ENCODE results near the gene PA2G4.
"Not testable (repeated sequence)": the region's sequence is repeated elsewhere in the genome, so short reads cannot be mapped to it uniquely, and the experiment has no call there.

The PA2G4 gene

GRCh38 chr12:56099787-56100186 is 4.6 kb upstream of the PA2G4 start:
- DNase-seq (ENCODE audit: low spot score) (no peak), FAIRE-seq (no peak)

DNA sequence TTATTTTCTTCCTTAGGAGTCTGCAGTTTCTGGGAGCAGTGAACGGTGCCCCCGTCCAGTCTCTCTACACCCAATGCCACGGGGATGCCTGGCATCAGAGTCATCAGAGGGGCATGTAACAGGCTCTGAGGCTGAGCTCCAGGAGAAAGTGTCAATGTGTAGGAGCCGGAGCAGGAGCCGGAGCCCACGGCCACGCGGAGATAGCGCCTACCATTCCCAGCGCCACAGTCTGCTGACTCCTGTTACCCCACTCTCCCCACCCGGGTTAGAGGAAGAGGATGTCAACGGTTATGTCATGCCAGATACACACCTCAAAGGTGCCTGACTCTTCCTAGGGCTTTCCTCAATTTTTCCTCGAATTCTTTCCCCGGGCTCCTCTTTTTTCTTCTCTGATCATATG is 3.3 kb upstream of the PA2G4 start:
- no peak for FAIRE-seq
- DNase-seq (ENCODE audit: low spot score) = no peak

DNA sequence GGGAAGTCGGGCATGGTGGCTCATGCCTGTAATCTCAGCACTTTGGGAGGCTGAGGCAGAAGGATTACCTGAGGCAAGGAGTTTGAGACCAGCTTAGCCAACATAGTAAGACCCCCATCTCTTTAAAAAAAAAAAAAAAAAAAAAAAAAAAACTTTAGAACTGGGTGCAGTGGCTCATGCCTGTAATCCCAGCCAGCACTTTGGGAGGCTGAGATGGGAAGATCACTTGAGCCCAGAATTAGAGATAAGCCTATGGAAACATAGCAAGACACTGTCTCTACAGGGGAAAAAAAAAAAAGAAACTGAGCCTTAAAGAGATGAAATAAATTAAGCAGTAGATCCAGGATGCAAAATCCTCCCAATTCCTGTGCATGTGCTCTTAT is 1.7 kb upstream of the PA2G4 start:
- FAIRE-seq (no peak), DNase-seq (ENCODE audit: low spot score) (no peak)

DNA sequence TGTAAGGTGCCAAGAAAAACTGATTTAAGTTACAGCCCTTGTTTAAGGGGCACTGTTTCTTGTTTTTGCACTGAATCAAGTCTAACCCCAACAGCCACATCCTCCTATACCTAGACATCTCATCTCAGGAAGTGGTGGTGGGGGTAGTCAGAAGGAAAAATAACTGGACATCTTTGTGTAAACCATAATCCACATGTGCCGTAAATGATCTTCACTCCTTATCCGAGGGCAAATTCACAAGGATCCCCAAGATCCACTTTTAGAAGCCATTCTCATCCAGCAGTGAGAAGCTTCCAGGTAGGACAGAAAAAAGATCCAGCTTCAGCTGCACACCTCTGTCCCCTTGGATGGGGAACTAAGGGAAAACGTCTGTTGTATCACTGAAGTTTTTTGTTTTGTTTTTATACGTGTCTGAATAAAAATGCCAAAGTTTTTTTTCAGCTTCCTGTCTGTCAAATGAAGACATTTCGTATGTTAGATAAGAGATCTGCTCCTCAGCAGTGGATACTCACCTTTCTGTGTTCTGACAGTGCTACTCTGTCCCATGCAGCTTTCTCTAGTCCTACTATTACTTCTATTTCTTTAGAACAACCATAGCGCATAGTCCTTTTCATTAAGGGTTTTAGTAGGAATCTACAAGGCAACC is 1.2 kb upstream of the PA2G4 start:
- FAIRE-seq = no peak
- no peak for DNase-seq (ENCODE audit: low spot score)

DNA sequence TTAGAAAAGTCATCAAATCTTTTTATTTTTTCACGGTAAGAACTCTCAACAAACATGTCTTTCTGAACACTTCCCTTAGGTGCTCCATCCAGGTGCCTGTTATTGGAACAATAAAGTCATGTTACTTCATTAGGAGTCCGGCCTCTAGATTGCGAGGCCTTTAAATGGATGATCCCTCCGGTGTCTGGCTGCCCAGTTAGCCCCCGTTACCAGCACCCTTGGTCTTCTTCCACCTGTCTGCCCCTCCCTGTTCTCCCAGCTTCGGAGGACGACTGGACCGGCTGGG is 593 bp upstream of the PA2G4 start:
- DNase-seq (ENCODE audit: low spot score) = no peak
- no peak for FAIRE-seq

DNA sequence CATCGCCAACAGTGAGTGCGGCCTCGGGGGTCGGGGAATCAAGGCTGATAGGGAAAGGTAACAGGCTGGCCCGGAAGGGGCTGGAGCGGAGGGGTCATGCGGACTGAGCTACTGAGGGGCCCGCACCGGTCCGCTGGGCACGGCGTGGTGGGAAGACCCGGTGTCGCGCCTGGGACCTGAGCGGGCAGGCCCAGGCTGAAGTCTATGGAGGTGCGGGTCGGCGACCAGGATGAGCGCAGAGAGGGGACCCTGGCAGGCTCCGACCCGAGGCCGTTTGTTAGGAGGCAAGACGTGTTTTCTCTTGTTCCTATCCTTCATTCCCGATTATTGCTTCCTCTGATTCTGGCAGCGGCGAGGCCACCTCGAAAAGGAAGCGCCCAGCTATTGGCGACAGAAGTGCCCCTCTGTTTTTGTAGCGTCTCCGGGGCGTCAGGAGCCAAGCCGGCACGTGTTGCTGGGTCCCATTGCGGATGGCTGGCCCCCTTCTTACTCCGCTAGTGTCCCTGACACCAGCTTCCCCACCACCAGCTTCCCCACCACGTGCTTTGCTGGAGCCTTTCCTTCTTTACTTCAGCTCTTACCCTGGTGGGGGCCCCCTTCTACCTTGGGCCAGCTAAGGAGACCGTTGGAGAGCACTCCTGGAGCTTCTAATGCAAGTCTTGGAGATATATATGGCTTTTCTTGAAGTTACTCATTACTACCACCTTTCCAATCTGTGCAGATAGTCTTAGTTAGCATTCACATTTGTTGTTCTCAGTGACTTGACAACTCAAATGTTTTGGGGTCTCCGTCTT is 653 bp downstream of the PA2G4 start:
- DNase-seq (ENCODE audit: low spot score) (no peak), FAIRE-seq (no peak)

- DNase-seq (ENCODE audit: low spot score) (no peak), FAIRE-seq (no peak)
Measured at GRCh38 chr12:56105609-56105902, 1.2 kb downstream of the PA2G4 start.

DNA sequence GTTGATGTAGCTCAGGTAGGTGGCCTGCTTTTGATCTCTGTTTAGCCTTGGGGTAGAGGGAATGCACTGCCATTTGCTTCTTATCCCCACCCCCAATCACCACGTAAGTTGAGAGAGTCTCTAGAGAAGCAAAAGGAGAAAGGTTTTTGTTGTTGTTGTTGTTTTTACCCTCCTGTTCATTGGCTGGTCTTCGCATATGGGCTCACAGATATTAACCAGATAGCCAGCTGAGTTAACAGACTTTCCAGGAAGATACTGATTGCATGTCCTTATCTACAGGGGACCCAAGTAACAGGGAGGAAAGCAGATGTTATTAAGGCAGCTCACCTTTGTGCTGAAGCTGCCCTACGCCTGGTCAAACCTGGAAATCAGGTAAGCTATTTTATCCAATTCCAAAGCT is 2.9 kb downstream of the PA2G4 start:
- no peak for DNase-seq (ENCODE audit: low spot score)
- FAIRE-seq = no peak

DNA sequence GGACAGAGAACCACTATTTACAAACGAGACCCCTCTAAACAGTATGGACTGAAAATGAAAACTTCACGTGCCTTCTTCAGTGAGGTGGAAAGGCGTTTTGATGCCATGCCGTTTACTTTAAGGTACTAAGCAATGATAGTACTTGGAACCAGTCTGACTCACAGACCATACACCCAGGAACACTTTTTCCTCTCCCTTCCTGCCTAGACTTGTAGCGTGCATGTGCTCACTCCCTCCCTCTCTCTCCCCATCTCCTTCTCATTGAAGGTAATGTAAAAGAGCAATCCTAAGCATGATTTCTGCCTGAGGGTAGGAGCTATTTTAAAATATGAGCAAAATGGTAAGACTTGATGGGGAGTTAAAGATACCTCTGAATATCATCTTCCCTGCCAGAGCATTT is 6.2 kb downstream of the PA2G4 start:
- FAIRE-seq (no peak), DNase-seq (ENCODE audit: low spot score) (no peak)

DNA sequence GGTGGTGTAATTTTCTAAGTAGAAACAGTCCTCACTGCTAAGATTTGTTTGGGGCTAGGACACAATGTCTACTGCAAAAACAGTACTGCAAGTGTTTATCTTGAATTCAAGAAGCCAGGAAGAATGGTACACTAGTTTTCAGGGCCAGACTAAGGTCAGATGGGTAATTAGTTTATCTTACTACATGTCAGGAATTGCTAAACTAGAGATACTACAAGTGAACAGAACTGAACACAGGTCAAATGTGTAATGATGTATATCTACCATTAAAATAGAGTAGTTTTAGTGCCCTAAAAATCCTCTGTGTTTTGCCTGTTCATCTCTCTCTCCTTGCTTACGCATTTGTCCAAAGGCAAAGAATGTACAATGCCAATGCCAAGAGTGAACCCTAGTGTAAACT is 9.7 kb downstream of the PA2G4 start:
- FAIRE-seq (no peak), DNase-seq (ENCODE audit: low spot score) (no peak)

DNA sequence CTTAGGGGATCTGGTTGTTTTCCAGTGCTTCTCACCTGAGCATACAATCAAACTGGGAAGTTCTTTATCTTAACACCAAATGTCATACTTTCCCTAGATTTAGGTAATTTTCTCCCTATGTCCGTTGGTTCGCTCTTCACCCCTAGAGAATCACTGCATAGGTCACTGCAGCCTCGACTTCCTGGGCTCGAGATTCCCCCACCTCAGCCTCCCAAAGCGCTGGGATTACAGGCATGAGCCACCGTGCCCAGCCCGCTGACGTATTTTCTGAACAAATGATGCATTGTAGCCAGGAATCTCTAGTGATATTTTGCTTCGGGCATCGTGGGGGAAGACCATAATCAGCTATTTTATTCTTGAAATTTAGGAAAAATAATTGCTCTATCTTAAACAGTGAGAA is 11.0 kb downstream of the PA2G4 start:
- DNase-seq (ENCODE audit: low spot score) = no peak
- FAIRE-seq = no peak

GRCh38 chr12:56116267-56117081 is 12.1 kb downstream of the PA2G4 start, which contains the start of gene RPL41:
Gene RPL41, plus strand, starts transcription at chr12:56116633.
- DNase-seq (ENCODE audit: low spot score) (peak; percentile 81), FAIRE-seq (no peak)

DNA sequence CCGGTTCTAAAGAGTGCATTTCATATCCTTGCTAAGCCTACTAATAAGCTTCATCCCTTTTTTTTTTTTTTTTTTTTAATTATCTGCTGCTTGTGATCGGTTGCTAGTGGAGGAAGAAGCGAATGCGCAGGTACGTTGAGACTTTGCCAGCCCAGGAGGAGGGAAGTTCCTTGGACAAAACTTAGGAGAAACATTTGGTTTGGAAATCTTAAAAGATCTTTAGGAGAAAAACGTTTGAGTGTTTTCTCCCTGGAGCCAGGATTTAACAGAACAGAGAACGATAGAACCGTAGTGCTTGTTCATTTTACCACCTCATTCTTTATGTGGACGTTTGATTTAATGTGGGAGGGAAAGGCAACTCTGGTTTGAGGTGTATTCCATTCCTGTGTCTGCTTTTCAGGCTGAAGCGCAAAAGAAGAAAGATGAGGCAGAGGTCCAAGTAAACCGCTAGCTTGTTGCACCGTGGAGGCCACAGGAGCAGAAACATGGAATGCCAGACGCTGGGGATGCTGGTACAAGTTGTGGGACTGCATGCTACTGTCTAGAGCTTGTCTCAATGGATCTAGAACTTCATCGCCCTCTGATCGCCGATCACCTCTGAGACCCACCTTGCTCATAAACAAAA is 12.8 kb downstream of the PA2G4 start:
- DNase-seq (ENCODE audit: low spot score); FAIRE-seq: not testable (repeated sequence)

GRCh38 chr12:56117778-56118687 is 13.7 kb downstream of the PA2G4 start, which contains the start of gene ZC3H10:
Gene ZC3H10, plus strand, starts transcription at chr12:56118266. Its CDS starts 2,297 bp downstream, at chr12:56120563.
- DNase-seq (ENCODE audit: low spot score) = peak; percentile 94
- FAIRE-seq = peak; percentile 89

DNA sequence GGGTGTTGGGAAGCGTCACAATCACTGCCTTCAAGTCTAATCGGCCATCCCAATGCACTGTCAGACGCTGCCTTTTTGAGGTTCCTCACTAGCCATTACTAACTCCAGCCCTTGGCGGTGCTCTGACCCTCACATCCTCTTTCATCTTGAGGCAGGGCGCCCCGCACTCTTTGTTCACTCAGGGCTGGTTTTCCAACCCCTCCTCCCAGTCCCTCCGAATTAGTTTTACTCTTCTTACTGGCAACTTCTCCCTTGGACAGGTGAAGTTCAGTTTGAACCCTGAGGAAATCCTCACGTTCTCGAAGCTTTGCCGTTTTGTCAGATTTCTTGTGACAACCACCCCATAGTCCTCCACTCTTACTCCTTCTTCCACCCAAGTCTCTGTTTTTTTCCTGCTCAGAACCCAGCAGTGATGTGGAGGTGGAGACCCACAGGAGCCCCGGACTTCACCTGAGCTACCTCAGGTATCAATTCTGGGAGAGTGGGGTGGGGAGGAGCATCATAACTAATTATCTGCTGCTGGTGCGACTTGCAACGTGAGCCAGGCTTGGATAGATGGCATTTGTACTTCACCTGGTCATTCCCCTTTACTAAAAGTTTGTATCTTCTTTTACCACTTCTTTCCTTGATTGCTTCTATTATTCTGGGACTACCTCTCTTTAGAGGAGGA is 14.5 kb downstream of the PA2G4 start:
- DNase-seq (ENCODE audit: low spot score) (no peak), FAIRE-seq (no peak)

DNA sequence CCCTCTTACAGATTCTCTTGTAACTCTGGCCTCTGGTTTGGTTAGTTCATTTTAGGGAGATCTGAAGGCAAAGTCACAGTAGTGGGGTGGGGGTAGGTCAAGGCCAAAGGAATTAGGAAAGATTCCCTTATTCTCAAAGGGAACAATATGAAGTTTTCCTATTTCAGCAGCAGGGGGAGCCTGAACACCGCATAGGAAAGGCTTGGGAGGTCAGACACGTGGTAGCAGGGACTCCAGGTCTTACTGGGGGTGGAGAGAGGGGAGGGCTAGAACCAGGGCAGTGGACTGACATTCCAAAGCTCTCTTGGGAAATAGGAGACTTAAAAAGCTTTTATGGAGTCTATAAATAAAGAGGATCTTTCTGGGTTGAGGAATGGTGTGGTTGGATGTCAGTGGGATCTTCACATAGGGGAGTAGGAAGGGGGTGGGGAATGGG is 15.0 kb downstream of the PA2G4 start:
- DNase-seq (ENCODE audit: low spot score) (peak; percentile 78), FAIRE-seq (no peak)

GRCh38 chr12:56120158-56120846 is 15.9 kb downstream of the PA2G4 start:
- FAIRE-seq (no peak), DNase-seq (ENCODE audit: low spot score) (peak; percentile 56)

DNA sequence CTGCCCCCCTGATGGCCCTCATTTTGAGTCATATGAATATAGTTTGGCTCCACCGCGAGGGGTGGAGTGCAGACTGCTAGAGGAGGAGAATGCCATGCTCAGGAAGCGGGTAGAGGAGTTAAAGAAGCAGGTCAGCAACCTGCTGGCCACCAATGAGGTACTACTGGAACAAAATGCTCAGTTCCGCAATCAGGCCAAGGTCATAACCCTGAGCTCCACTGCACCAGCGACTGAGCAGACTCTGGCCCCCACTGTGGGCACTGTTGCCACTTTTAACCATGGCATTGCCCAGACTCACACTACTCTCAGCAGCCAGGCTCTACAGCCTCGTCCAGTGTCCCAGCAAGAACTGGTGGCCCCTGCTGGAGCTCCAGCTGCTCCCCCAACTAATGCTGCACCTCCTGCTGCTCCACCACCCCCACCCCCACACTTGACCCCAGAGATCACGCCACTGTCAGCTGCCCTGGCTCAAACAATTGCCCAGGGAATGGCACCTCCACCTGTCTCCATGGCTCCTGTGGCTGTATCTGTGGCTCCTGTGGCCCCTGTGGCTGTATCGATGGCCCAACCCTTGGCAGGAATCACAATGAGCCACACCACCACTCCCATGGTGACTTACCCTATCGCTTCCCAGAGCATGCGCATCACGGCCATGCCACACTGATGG is 17.0 kb downstream of the PA2G4 start:
- FAIRE-seq (no peak), DNase-seq (ENCODE audit: low spot score) (no peak)

- FAIRE-seq (no peak), DNase-seq (ENCODE audit: low spot score) (no peak)
Measured at GRCh38 chr12:56122637-56123036, 18.3 kb downstream of the PA2G4 start.

Measured in urothelium cell line (cell line).